Suprapubic skin (tissue), 4 donors: Measurements from ENCODE around the gene VSX1. TPM values are rescaled to one million over a fixed set of nuclear protein-coding genes. Genes with fewer than 3 reads are reported as not detected.

Experiments used
- DNase-seq, 2 donors: peaks; one replicate each; pipeline ENCODE4 v3.0.0-alpha.2; 2019; ENCODE audit warnings: low spot score in 2 of 2
- H3K27ac ChIP-seq: fragments of 200-600 bp; sonication (generic); one replicate; pipeline ENCODE4 v1.5.1; 2019
- H3K27me3 ChIP-seq: fragments of 200-600 bp; sonication (generic); one replicate; pipeline ENCODE4 v1.5.1; 2019
- H3K36me3 ChIP-seq: fragments of 200-600 bp; sonication (generic); one replicate; pipeline ENCODE4 v1.5.1; 2019
- H3K4me1 ChIP-seq: fragments of 200-600 bp; sonication (generic); one replicate; pipeline ENCODE4 v1.5.1; 2019
- H3K4me3 ChIP-seq: fragments of 200-600 bp; sonication (generic); one replicate; pipeline ENCODE4 v1.5.1; 2019; ENCODE audit warnings: mild to moderate bottlenecking
- H3K9me3 ChIP-seq: fragments of 200-600 bp; sonication (generic); one replicate; pipeline ENCODE4 v1.5.1; 2019
- EP300 ChIP-seq: sonication (generic); formaldehyde crosslinking; IDR thresholded peaks from one replicate; pipeline ENCODE4 v1.6.1; 2017; ENCODE audit warnings: antibody characterized with exemption
- POLR2A ChIP-seq, 2 donors: fragments of 450-650 bp; IDR thresholded peaks; one replicate each; pipeline ENCODE4 v1.6.1; 2017; ENCODE audit warnings: antibody characterized with exemption in 2 of 2, mild to moderate bottlenecking in 2 of 2, moderate library complexity in 2 of 2
- POLR2AphosphoS5 ChIP-seq, 3 donors: sonication (generic); formaldehyde crosslinking; IDR thresholded peaks; one replicate each; pipeline ENCODE4 v1.6.1; 2017; ENCODE audit warnings: antibody characterized with exemption in 3 of 3
- WGBS: methylation state at CpG from one replicate; pipeline ENCODE4 v1.1.5; 2018; 5-methylcytosine and 5-hydroxymethylcytosine counted together
- total RNA-seq, 4 donors: library from RNA; depleted of rRNA; stranded (reverse); fragments of >200 nt; gene quantifications; one replicate each; pipeline ENCODE4 v1.1.0, GENCODE V29; 2016
- TF ChIP-seq, protein P1 (sequence below), 2 donors: fragments of 200-600 bp in 1 of 2; fragments of 450-650 bp in 1 of 2; sonication (generic) in 1 of 2; IDR thresholded peaks; one replicate each; pipeline ENCODE4 v1.5.1; 2016 to 2019; ENCODE audit warnings: antibody characterized with exemption in 2 of 2, mild to moderate bottlenecking in 1 of 2, moderate library complexity in 1 of 2

The VSX1 gene
- total RNA-seq, 4 donors from 2014 or later = not detected

GRCh38 chr20:25055711-25056495 is 26.0 kb downstream of the VSX1 start:
- 81% methylated on average over 8 of the region's 8 CpGs for WGBS
- Histone ChIP-seq H3K4me3 (peak overlapping the region; percentile 92), H3K4me1 (peaks cover 83% of the 10 kb centered on the region), H3K27me3 (no peaks in the 10 kb centered on the region), H3K9me3 (no peaks in the 10 kb centered on the region), H3K36me3 (no peaks in the 10 kb centered on the region), H3K27ac (peak overlapping the region; percentile 30)
- TF ChIP-seq POLR2AphosphoS5 (IDR thresholded peaks at IDR 0.05) (no peak), POLR2A (IDR thresholded peaks at IDR 0.05) (no peak), EP300 (no peak)
- TF ChIP-seq, protein P1, sequence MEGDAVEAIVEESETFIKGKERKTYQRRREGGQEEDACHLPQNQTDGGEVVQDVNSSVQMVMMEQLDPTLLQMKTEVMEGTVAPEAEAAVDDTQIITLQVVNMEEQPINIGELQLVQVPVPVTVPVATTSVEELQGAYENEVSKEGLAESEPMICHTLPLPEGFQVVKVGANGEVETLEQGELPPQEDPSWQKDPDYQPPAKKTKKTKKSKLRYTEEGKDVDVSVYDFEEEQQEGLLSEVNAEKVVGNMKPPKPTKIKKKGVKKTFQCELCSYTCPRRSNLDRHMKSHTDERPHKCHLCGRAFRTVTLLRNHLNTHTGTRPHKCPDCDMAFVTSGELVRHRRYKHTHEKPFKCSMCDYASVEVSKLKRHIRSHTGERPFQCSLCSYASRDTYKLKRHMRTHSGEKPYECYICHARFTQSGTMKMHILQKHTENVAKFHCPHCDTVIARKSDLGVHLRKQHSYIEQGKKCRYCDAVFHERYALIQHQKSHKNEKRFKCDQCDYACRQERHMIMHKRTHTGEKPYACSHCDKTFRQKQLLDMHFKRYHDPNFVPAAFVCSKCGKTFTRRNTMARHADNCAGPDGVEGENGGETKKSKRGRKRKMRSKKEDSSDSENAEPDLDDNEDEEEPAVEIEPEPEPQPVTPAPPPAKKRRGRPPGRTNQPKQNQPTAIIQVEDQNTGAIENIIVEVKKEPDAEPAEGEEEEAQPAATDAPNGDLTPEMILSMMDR (IDR thresholded peaks at IDR 0.05) = no peak
- DNase-seq = peak in 1 of 2 donors; percentile 50

- Histone ChIP-seq H3K36me3 (no peaks in the 10 kb centered on the region), H3K9me3 (no peaks in the 10 kb centered on the region), H3K27me3 (no peaks in the 10 kb centered on the region), H3K27ac (no peak overlapping the region), H3K4me1 (peaks cover 88% of the 10 kb centered on the region), H3K4me3 (no peak overlapping the region)
- TF ChIP-seq POLR2A (IDR thresholded peaks at IDR 0.05) = no peak
- TF ChIP-seq, protein P1 (IDR thresholded peaks at IDR 0.05) = no peak
- 73% methylated on average over 10 of the region's 10 CpGs for WGBS
- DNase-seq = peak in 1 of 2 donors; percentile 66
Measured at GRCh38 chr20:25054995-25055629, 26.8 kb downstream of the VSX1 start.

GRCh38 chr20:25054096-25054820 is 27.7 kb downstream of the VSX1 start:
- no peak overlapping the region for H3K4me3 ChIP-seq
- H3K27me3 ChIP-seq = no peaks in the 10 kb centered on the region
- WGBS = 85% methylated on average over 2 of the region's 3 CpGs
- DNase-seq = no peak
- H3K36me3 ChIP-seq = no peaks in the 10 kb centered on the region
- peak overlapping the region; percentile 87 for H3K27ac ChIP-seq
- H3K9me3 ChIP-seq = no peaks in the 10 kb centered on the region
- TF ChIP-seq EP300 = no peak
- TF ChIP-seq POLR2AphosphoS5 (IDR thresholded peaks at IDR 0.05) = no peak
- TF ChIP-seq, protein P1 (IDR thresholded peaks at IDR 0.05) = no peak
- no peak for TF ChIP-seq POLR2A (IDR thresholded peaks at IDR 0.05)
- peaks cover 89% of the 10 kb centered on the region for H3K4me1 ChIP-seq

DNA sequence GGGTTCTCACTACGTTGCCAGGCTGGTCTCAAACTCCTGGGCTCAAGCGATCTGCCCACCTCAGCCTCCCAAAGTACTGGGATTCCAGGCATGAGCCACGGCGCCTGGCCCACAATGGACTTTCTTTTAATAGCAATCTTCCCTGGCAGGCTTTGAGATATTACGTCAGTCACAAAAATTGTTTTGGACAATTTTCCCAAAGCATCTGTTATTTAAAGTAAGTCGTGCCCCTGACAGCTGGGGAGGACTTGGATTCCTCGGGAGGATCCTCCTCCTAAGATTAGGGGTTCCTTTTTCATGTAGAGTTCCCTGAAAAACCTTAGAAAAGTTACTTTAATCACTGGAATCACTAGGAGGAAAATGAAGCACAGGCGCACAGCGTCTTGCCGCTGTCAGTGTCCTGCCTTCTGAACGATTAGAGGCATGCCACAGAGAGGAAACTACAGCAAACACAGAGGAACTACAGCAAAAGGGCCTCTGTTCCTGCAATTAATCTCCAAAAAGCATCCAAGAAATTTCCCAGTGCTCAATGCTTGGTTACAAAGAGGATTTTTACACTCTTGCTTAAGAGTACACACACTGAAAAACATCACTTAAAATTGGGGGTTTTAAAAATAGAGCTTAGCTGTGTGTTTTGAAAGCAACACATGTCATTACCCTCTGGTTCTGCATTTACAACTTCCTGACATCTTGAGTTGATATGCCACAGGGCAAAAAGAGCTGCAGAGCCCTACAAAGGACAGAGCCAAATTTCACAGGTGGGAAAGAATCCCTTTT is 28.5 kb downstream of the VSX1 start:
- WGBS = 16% methylated on average over 11 of the region's 11 CpGs
- Histone ChIP-seq H3K4me1 (peaks cover 89% of the 10 kb centered on the region), H3K27me3 (no peaks in the 10 kb centered on the region), H3K36me3 (no peaks in the 10 kb centered on the region), H3K27ac (peak overlapping the region; percentile 87), H3K4me3 (no peak overlapping the region), H3K9me3 (no peaks in the 10 kb centered on the region)
- TF ChIP-seq EP300 (no peak), POLR2AphosphoS5 (IDR thresholded peaks at IDR 0.05) (no peak), POLR2A (IDR thresholded peaks at IDR 0.05) (no peak)
- TF ChIP-seq, protein P1 (IDR thresholded peaks at IDR 0.05) = no peak
- DNase-seq = peak in 1 of 2 donors; percentile 69
